Common myeloid progenitor, CD34-positive (primary cell): ENCODE results near the gene CEP164.

Experiments
- CTCF ChIA-PET: fragments of 350-600 bp; sonication (Branson Sonifier 250); formaldehyde crosslinking; loops from one replicate; lab custom pipeline; 2021; ENCODE audit warnings: antibody characterized with exemption; lab: Charles Lee
- POLR2A ChIA-PET: fragments of 350-600 bp; sonication (Branson Sonifier 250); formaldehyde crosslinking; loops from one replicate; lab custom pipeline; 2021; ENCODE audit warnings: antibody characterized with exemption; lab: Charles Lee
- DNase-seq, 3 donors: peaks; one replicate each; pipeline versions ENCODE4 v3.0.0 to v3.0.0-alpha.2; 2013
- H3K27ac ChIP-seq, 2 experiments: 1 replicate in 1 of 2; 2 replicates in 1 of 2; pipeline ENCODE4 v1.7.0; 2013; ENCODE audit warnings: inconsistent platforms in 2 of 2, low read length in 2 of 2, mild to moderate bottlenecking in 2 of 2, low read depth in 1 of 2, moderate library complexity in 1 of 2; ENCODE audit not compliant: severe bottlenecking in 2 of 2, insufficient read depth in 1 of 2, poor library complexity in 1 of 2
- H3K27me3 ChIP-seq, 5 experiments: replicated peaks in 2 of 5; 1 replicate in 3 of 5; 2 replicates in 2 of 5; pipeline versions ENCODE4 v1.6.1 to v1.7.0; 2013; ENCODE audit warnings: low read length in 4 of 5, mild to moderate bottlenecking in 2 of 5, moderate library complexity in 2 of 5, inconsistent platforms in 1 of 5; ENCODE audit not compliant: insufficient read depth in 5 of 5, control insufficient read depth in 4 of 5
- H3K36me3 ChIP-seq, 4 experiments: 1 replicate in 2 of 4; 2 replicates in 2 of 4; pipeline versions ENCODE4 v1.6.1 to v1.7.0; 2013; ENCODE audit warnings: low read length in 3 of 4, control low read depth in 1 of 4, mild to moderate bottlenecking in 1 of 4; ENCODE audit not compliant: control insufficient read depth in 4 of 4, insufficient read depth in 4 of 4
- H3K4me1 ChIP-seq, 4 experiments: 1 replicate in 3 of 4; 2 replicates in 1 of 4; pipeline versions ENCODE4 v1.6.1 to v1.7.1; 2013; ENCODE audit warnings: low read length in 3 of 4, mild to moderate bottlenecking in 3 of 4, control low read depth in 1 of 4, inconsistent platforms in 1 of 4, moderate library complexity in 1 of 4; ENCODE audit not compliant: control insufficient read depth in 4 of 4, insufficient read depth in 4 of 4; ENCODE audit errors: control extremely low read depth in 1 of 4
- H3K4me3 ChIP-seq, 7 experiments: 1 replicate in 4 of 7; 2 replicates in 3 of 7; pipeline versions ENCODE4 v1.5.1 to v1.7.0; 2013; ENCODE audit warnings: mild to moderate bottlenecking in 7 of 7, low read length in 6 of 7, moderate library complexity in 6 of 7, inconsistent platforms in 2 of 7, low read depth in 2 of 7, control low read depth in 1 of 7; ENCODE audit not compliant: insufficient read depth in 4 of 7, control insufficient read depth in 1 of 7; ENCODE audit errors: extremely low read depth in 1 of 7
- H3K9me3 ChIP-seq, 5 experiments: 1 replicate in 4 of 5; 2 replicates in 1 of 5; pipeline versions ENCODE4 v1.6.1 to v1.7.1; 2013; ENCODE audit warnings: low read length in 4 of 5, mild to moderate bottlenecking in 2 of 5, inconsistent platforms in 1 of 5, low read depth in 1 of 5, moderate library complexity in 1 of 5; ENCODE audit not compliant: control insufficient read depth in 4 of 5, insufficient read depth in 2 of 5; ENCODE audit errors: control extremely low read depth in 1 of 5
- WGBS: methylation state at CpG from one replicate; pipeline ENCODE4 v1.1.5; 2013; ENCODE audit not compliant: insufficient coverage; 5-methylcytosine and 5-hydroxymethylcytosine counted together

CEP164 gene

DNA sequence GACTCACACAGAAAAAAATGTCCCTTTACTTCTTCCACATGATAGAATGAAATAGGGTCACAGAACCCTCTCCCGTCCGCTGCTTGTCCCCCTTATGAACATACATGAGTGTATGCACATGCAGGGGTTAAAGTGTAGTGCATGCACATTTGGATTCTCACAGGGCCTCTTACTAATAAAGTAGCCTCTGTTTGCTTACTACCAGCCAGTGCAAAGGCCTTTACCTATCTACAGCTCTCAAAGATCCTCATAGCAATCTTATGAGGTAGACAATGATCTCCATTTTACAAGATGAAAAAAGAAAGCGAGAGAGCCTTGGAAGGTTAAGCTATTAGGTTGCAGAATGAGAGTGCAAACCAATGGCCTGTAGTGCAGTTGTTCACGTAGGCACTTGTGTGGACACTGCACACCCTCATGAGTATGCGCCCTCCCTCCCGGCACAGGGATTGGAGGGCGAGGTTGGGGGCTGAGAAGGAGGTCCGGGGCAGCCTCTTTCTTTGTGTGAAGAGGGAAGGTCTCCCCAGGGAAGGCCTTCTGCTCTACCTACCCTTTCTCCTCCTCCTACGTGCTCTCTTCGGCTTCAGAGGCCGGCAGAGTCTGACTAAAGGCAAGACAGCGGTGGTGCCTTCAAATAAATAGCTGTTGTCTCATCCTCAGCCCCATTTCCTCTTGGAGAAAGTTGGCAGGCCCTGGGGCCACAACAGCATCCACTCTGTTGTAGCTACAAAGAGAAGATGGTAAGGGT is 91.3 kb downstream of the CEP164 start:
- Histone ChIP-seq H3K4me3 (no peak overlapping the region), H3K27me3 (no peaks in the 10 kb centered on the region), H3K4me1 (no peaks in the 10 kb centered on the region), H3K36me3 (no peaks in the 10 kb centered on the region), H3K9me3 (no peaks in the 10 kb centered on the region), H3K27ac (no peak overlapping the region)
- CTCF ChIA-PET = interaction anchor here (0.7 to 1.7 kb wide), 4 partner anchors 10 to 392 kb away, joined by 3 to 4 read pairs (median 3); no protein-coding TSS in a partner anchor
- POLR2A ChIA-PET = no interaction called here
- 96% methylated on average over 10 of the region's 12 CpGs for WGBS
- no peak for DNase-seq

GRCh38 chr11:117419482-117420142 is 92.0 kb downstream of the CEP164 start:
- Histone ChIP-seq H3K4me3 (no peak overlapping the region), H3K27ac (no peak overlapping the region), H3K27me3 (no peaks in the 10 kb centered on the region), H3K9me3 (no peaks in the 10 kb centered on the region), H3K36me3 (no peaks in the 10 kb centered on the region), H3K4me1 (no peaks in the 10 kb centered on the region)
- no peak for DNase-seq
- WGBS = 86% methylated on average over 8 of the region's 12 CpGs
- POLR2A ChIA-PET = no interaction called here
- CTCF ChIA-PET = interaction anchor here (0.7 to 1.7 kb wide), 4 partner anchors 10 to 389 kb away, joined by 3 to 4 read pairs (median 4); no protein-coding TSS in a partner anchor

DNA sequence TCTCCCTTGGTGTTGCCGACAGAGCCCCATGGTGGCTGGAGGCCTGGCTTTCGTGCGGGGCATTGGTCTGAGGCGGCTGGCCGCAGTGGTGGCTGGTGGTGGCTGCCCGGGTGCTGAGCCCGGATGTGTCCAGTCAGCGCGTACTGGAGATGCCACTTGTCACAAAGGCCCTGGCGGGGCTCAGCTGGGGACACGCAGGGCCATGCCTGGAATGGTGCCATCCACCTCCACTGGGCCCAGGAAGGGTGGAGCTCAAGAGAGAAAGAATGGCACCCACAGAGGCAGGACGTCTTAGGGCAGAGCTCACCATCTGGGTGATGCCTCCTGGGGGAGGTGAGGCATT is 92.5 kb downstream of the CEP164 start:
- Histone ChIP-seq H3K36me3 (no peaks in the 10 kb centered on the region), H3K27ac (no peak overlapping the region), H3K4me3 (no peak overlapping the region), H3K9me3 (no peaks in the 10 kb centered on the region), H3K4me1 (no peaks in the 10 kb centered on the region), H3K27me3 (no peaks in the 10 kb centered on the region)
- no peak for DNase-seq
- CTCF ChIA-PET = interaction anchor here (1.4 to 1.7 kb wide), 2 partner anchors 15 to 388 kb away, joined by 4 read pairs; no protein-coding TSS in a partner anchor
- POLR2A ChIA-PET = no interaction called here
- 96% methylated on average over 11 of the region's 12 CpGs for WGBS

DNA sequence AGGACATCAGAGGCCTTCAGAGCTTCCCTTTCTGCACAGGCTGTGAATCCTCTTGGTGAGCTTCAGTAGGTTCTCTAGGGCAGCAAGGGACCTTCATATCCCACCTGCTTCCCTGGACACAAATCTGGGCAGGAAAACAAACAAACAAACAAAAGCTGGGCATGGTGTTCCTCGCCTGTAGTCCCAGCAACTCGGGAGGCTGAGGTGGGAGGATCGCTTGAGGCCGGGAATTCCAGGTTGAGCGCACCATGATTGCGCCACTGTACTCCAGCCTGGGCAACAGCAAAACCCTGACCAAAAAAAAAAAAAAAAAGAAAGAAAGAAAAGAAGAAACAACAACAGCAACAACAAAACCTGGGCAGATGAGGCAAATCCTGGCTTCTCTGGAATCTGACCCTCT is 92.9 kb downstream of the CEP164 start:
- peaks cover 0 to 1% (median 0%) of the 10 kb centered on the region in 5 experiments for H3K27me3 ChIP-seq
- WGBS = 100% methylated on average over 1 of the region's 6 CpGs

DNA sequence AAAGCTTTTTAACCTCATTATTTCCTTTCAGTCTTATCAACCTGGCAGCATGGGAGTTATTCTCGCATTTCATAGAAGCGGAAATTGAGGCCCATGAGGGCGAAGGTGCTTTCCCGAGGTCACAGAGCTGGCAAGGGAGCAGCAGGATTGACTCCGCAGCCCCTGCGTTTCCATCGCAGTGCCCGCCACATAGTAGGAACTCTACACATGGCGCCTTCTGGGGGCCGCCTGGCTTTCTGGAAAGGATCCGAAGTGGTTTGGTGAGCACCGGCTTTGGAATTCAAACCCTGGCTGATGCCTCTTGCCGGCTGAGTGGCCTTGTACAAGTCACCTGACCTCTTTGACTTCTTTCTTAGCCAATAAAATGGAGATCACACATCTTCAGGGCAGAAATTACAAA is 93.4 kb downstream of the CEP164 start:
- no peaks in the 10 kb centered on the region for H3K36me3 ChIP-seq
- H3K4me3 ChIP-seq = no peak overlapping the region
- CTCF ChIA-PET = interaction anchor here (1.4 kb wide), 1 partner anchor 387 kb away, joined by 4 read pairs; no protein-coding TSS in a partner anchor
- no peaks in the 10 kb centered on the region for H3K9me3 ChIP-seq
- H3K4me1 ChIP-seq = no peaks in the 10 kb centered on the region
- no peak for DNase-seq
- POLR2A ChIA-PET = no interaction called here
- H3K27ac ChIP-seq = no peak overlapping the region
- H3K27me3 ChIP-seq = peaks cover 0 to 3% (median 0%) of the 10 kb centered on the region in 5 experiments
- 91% methylated on average over 11 of the region's 13 CpGs for WGBS

More for the DNA sequence above, 92.9 kb downstream of the CEP164 start:
- POLR2A ChIA-PET = no interaction called here
- H3K36me3 ChIP-seq = no peaks in the 10 kb centered on the region
- H3K9me3 ChIP-seq = no peaks in the 10 kb centered on the region
- H3K27ac ChIP-seq = no peak overlapping the region
- CTCF ChIA-PET = interaction anchor here (1.4 to 1.7 kb wide), 2 partner anchors 16 to 388 kb away, joined by 4 read pairs; no protein-coding TSS in a partner anchor
- no peak overlapping the region for H3K4me3 ChIP-seq
- H3K4me1 ChIP-seq = no peaks in the 10 kb centered on the region
- no peak for DNase-seq

- H3K9me3 ChIP-seq = no peaks in the 10 kb centered on the region
- no peak overlapping the region for H3K4me3 ChIP-seq
- WGBS = 93% methylated on average over 3 of the region's 7 CpGs
- peaks cover 0 to 3% (median 0%) of the 10 kb centered on the region in 5 experiments for H3K27me3 ChIP-seq
- no peaks in the 10 kb centered on the region for H3K4me1 ChIP-seq
- DNase-seq = no peak
- ChIA-PET CTCF (interaction anchor here (1.4 kb wide), 1 partner anchor 387 kb away, joined by 4 read pairs; no protein-coding TSS in a partner anchor), POLR2A (no interaction called here)
- H3K36me3 ChIP-seq = no peaks in the 10 kb centered on the region
- no peak overlapping the region for H3K27ac ChIP-seq
These were observed 93.8 kb downstream of the CEP164 start for GRCh38 chr11:117421476-117421875.
